Left ventricle myocardium inferior (tissue), 1 donor: ENCODE data around the gene RINL. TPM values are rescaled to one million over a fixed set of nuclear protein-coding genes. Genes with fewer than 3 reads are reported as not detected.

ENCODE experiments used
- DNase-seq: peaks from one replicate; pipeline ENCODE4 v3.0.0-alpha.2; 2020
- H3K27ac ChIP-seq: fragments of 200-600 bp; replicated peaks from 2 replicates; pipeline ENCODE4 v1.8.0; 2021
- H3K27me3 ChIP-seq: fragments of 200-600 bp; 2 replicates; pipeline ENCODE4 v1.8.0; 2021; ENCODE audit warnings: low read depth
- H3K36me3 ChIP-seq: fragments of 200-600 bp; 2 replicates; pipeline ENCODE4 v1.8.0; 2021
- H3K4me1 ChIP-seq: fragments of 200-600 bp; 2 replicates; pipeline ENCODE4 v1.8.0; 2021
- H3K4me3 ChIP-seq: fragments of 200-600 bp; 2 replicates; pipeline ENCODE4 v1.8.0; 2021; ENCODE audit warnings: mild to moderate bottlenecking, moderate library complexity
- H3K9me3 ChIP-seq: fragments of 200-600 bp; replicated peaks from 2 replicates; pipeline ENCODE4 v1.8.0; 2021
- intact Hi-C: fragments of 100-400 bp; cut with micrococcal nuclease; formaldehyde crosslinking; loops from one replicate; pipeline ENCODE4 v1.11.0; 2022
- total RNA-seq: library from RNA; stranded (reverse); fragmentation: NEBNext Ultra II Directional; extraction: Animal tissue kit (Norgen Biotek cat#: 25700); gene quantifications from one replicate; pipeline ENCODE4 v1.2.1, GENCODE V29; 2021
- TF ChIP-seq, protein P1 (sequence below): fragments of 200-600 bp; IDR thresholded peaks from 2 replicates; pipeline ENCODE4 v1.8.0; 2021; ENCODE audit warnings: antibody characterized with exemption, mild to moderate bottlenecking, borderline replicate concordance
- donor health status: DM: no; HTN: yes; CAD: no; lungs with severe emphysema.

Gene RINL
- total RNA-seq, 1 donor from 2014 or later: 3.7 TPM

DNA sequence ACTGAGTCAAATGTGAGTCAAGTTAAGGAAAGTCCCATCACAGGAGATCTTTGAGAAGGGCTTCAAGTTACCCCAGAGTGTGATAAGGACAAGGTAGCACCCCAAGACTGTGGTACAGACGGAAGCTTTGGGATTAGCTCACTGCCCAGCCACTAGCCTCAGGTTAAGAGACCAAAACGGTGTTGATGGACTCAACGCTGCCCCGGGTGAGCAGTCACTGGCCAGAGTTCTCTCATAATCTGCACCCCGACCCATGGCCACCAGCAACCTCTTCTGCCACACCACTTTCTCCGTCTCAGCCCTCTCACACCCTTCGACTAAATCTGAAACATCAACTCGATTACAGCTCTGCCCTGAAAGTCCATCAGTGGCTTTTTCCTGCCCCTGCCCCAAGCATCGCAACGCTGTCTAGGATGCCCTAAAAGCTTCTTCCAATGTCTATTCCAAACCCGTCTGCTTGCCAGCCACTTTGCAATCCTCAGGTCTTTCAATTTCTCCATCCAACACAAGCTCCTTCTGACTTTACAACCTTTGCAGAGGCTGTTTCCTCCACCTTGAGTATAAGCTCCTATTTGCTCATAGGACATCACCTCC is 33.9 kb downstream of the RINL start:
- H3K36me3 ChIP-seq: peaks cover 92% of the 10 kb centered on the region
- TF ChIP-seq, protein P1, sequence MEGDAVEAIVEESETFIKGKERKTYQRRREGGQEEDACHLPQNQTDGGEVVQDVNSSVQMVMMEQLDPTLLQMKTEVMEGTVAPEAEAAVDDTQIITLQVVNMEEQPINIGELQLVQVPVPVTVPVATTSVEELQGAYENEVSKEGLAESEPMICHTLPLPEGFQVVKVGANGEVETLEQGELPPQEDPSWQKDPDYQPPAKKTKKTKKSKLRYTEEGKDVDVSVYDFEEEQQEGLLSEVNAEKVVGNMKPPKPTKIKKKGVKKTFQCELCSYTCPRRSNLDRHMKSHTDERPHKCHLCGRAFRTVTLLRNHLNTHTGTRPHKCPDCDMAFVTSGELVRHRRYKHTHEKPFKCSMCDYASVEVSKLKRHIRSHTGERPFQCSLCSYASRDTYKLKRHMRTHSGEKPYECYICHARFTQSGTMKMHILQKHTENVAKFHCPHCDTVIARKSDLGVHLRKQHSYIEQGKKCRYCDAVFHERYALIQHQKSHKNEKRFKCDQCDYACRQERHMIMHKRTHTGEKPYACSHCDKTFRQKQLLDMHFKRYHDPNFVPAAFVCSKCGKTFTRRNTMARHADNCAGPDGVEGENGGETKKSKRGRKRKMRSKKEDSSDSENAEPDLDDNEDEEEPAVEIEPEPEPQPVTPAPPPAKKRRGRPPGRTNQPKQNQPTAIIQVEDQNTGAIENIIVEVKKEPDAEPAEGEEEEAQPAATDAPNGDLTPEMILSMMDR: no peak
- intact Hi-C loops: no loop called here
- no peak overlapping the region for H3K4me3 ChIP-seq
- no peaks in the 10 kb centered on the region for H3K27me3 ChIP-seq
- no peaks in the 10 kb centered on the region for H3K9me3 ChIP-seq
- H3K4me1 ChIP-seq: peaks cover 75% of the 10 kb centered on the region
- DNase-seq: no peak
- no peak overlapping the region for H3K27ac ChIP-seq

DNA sequence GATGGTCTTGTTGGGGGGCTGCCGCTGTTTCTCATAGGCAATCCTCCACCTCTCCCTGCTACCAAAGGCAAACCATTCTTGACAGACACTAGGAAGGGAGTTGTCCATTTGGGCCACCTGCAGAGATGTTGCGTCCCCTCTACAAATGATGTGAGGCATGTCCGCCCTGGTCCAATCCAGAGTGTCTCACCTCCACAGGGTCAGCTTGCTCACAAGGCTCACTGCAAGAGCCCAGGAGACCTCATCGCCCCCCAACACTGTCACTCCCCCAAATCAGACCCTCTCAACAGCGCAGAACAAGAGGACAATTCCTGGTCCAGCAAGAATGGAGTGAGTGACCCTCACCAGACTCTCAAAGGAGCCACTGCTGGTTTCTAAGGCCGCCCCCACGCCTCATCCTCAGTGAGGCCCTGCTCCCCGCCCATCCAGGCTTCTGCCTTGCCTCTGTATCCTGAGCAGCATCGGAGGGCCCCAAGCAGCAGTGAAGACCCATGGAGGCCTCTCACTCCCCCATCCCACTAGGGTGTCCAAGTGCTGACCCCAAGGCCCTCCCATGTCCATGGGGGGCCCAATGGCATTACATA is 34.8 kb downstream of the RINL start:
- no peak overlapping the region for H3K27ac ChIP-seq
- no peak overlapping the region for H3K4me3 ChIP-seq
- H3K4me1 ChIP-seq: peaks cover 67% of the 10 kb centered on the region
- H3K27me3 ChIP-seq: no peaks in the 10 kb centered on the region
- TF ChIP-seq, protein P1: no peak
- DNase-seq: no peak
- H3K36me3 ChIP-seq: peaks cover 97% of the 10 kb centered on the region
- intact Hi-C loops: no loop called here
- H3K9me3 ChIP-seq: no peaks in the 10 kb centered on the region

DNA sequence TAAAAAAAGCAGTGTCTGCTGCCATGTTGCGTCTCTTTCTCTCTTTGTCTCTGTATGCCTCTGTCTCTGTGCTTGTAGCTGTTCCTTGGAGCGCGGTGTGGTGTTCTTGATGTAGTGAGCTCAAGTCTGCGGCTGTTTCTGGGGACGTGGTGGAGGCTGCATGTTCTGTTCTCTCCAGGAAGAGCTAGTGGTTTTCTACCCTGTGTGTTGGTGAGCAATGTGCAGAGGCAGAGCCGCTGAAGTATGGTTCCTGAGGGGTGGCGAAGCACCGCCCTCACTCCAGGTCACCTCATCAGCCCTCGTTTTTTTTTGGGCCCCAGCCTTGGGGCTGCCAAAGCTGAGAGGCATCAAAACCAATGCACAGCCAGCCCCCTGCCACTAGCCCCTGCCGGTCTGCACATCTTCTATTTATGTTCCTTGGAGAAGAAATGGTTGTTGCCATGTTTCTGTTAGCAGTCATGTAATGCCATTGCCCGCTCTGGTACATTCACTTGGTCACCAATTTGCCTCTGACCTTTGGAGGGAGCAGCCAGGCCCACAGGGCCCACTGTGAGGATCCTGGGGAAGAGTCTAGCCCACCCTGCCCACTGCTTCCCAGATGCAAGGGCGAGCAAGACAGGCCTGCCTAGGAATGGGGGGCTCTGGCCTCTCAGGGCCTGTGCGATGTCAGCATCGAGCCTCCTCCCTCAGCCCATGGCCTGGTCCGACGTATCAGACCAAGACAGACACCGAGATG is 35.5 kb downstream of the RINL start:
- Histone ChIP-seq H3K36me3 (peaks cover 100% of the 10 kb centered on the region), H3K4me1 (peaks cover 64% of the 10 kb centered on the region), H3K9me3 (no peaks in the 10 kb centered on the region), H3K27ac (no peak overlapping the region), H3K27me3 (no peaks in the 10 kb centered on the region), H3K4me3 (no peak overlapping the region)
- TF ChIP-seq, protein P1: no peak
- intact Hi-C loops: no loop called here
- no peak for DNase-seq

DNA sequence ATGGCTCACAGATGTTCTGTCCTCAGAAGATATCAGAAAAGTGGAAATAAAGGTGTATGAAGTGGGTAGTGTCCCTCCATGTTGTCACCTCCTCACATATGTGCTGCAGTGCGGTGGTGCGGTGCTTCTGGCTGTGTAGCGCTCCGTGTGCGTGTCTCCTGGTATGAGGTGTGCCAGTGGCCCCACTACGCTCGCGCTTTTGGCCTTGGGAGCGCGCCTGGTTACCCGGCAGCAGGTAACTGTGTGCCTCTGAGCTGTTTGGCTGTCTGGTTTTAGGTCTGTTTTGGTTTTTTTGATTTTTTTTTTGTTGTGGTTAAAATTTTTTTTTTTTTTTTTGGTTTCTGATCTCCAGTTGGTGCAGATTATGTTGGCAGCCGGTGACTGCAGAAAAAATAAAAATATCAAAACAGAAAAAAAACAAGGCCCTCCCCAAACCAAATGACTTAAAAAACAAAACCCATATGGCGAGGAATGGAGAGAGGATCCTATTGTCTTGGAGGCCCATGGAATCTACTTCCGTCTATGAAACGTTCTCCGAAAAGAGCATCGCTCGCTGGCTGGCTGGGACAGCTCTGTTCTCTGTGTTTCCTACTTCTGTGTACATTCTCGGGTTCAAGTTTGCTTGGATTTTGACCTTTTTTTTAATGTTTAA is 36.2 kb downstream of the RINL start:
- Histone ChIP-seq H3K27ac (no peak overlapping the region), H3K36me3 (peaks cover 100% of the 10 kb centered on the region), H3K27me3 (no peaks in the 10 kb centered on the region), H3K4me3 (no peak overlapping the region), H3K4me1 (peaks cover 64% of the 10 kb centered on the region), H3K9me3 (no peaks in the 10 kb centered on the region)
- intact Hi-C loops: no loop called here
- no peak for DNase-seq
- TF ChIP-seq, protein P1: no peak

DNA sequence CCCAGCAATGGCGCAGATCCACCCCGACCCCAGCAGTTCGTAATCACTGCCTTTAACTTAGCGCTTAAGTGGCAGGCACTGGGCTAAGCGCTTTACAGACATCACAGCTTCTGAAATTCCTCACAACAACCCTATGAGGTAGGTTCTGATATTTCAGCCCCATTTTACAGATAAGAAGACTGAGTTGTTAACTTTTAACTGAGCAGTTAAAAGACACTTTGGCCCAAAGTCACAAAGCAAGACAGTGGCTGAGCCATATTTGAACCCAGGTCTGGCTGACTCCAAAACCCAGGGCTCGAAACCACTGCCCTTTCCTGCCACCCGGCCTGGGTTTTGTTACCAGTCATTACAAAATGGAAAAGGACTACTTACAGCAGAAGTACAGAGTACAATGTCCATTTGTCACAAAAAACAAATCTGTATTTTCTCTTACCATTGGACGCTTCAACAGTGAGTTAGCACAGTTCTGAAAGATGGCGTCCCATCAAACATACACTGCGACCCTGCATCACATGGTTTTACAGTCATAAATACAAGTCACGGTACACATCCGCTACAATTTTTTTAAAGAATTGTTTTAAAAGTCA is 36.8 kb downstream of the RINL start:
- H3K9me3 ChIP-seq: no peaks in the 10 kb centered on the region
- TF ChIP-seq, protein P1: no peak
- intact Hi-C loops: no loop called here
- no peak for DNase-seq
- peaks cover 59% of the 10 kb centered on the region for H3K4me1 ChIP-seq
- H3K27me3 ChIP-seq: no peaks in the 10 kb centered on the region
- no peak overlapping the region for H3K27ac ChIP-seq
- peaks cover 100% of the 10 kb centered on the region for H3K36me3 ChIP-seq
- H3K4me3 ChIP-seq: no peak overlapping the region
